Left hindlimb (tissue), 1 donor: ENCODE data around the gene UBE2QL1.

Experiments
- DNase-seq: peaks from one replicate; pipeline ENCODE4 v3.0.0-alpha.2; 2018

The UBE2QL1 gene

DNA sequence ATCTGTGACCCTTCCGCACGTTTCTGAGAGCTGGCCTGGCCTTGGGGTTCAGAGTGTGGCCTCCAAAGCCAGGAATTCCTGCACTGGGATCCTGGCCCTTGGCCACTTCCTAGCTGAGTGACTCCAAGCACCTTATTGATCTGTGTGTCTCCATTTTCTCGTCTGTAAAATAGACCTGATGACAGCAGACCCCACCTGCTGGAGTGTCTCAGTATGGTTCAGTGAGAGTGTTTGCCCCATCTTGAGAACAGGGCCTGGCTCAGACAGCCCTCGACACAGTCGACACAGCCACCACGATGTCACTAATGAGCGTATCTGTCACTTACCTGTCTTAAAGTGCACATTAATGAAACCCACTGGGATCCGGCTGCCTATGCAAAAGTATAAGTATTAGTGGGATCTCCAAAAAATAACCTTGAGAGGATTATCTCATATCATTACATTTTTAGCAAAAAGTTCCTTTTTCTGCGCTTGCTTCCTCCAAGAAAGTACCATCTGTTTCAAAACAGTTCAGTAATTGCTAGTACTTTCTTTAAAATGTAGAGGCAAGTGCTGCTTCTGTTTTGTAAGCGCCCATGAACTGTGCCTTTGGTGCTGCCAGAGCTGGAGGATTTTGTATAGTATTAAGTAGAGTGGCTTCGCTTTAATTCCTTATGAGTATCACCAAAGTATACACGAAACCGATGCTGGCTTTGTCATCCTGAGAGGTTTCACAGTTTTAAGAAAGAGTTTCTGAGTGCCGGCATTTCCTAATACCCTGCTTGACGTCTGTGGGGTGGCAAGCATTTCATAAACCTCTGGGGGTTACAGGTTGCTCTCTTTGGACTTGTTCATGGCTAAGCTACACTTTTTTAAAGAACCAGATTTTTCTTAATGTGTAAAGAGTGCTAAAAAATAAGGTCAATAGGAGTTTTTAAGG lies 31.7 kb downstream of the UBE2QL1 start:
- DNase-seq, result no peak

- no peak for DNase-seq
These were observed 34.1 kb downstream of the UBE2QL1 start for GRCh38 chr5:6482735-6483134.

- no peak for DNase-seq
These were observed 35.3 kb downstream of the UBE2QL1 start for GRCh38 chr5:6483880-6484382.

DNA sequence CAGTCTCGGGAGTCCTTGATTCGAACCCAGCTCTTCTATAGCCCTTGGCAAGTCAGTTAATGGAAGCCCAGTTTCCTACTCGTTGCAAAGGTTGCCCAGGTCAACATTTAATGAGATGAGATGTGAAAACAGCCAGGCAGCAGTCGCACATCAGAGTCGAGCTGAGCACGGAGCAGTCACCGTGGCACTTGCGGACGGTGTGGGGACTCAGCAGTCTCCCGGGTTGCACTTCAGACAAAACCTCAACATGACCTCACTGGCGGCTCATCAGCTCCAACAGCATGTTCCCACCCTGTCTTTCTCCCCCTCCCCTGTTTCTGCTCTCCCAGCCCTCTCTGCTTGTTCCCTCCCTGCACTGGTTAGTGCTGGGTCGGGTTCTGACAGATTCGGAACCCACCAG lies 35.8 kb downstream of the UBE2QL1 start:
- DNase-seq, result no peak

DNA sequence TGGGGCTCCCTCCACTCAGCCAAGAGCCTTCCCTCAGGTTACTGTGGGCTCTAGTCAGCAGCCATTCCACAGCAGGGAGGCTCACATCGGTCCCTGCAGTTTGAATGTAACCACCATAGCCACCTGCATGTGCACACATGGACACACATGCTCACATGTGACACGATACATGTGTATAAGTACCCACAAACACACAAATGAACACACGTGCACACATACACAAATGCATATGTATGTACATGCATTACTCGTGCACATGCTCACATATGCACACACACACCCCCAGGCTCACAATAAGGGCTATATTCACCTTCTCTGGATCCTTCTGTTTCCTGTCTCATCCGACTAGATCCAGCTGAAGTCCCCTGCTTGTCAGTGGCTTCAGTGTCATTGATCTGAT lies 36.2 kb downstream of the UBE2QL1 start:
- DNase-seq, result no peak

DNA sequence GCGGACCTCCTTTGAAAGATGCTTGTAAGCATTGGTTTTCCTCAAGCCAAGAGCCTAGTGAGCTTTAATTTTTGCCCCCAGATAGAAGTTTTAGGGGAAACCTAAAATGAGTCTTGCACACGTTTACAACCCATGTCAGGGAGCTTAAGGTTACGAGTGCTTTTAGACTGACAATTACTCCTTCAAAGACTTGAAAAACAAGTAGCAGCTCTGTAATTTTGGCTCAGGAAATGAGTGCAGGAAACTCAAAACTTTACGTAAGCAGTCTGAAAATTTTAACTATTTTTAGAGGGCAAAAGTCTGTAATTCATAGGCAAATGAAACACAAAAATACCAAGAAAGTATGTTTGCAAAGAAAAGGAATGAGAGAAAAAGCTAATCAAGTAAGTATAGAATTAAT lies 36.8 kb downstream of the UBE2QL1 start:
- DNase-seq, result no peak

DNA sequence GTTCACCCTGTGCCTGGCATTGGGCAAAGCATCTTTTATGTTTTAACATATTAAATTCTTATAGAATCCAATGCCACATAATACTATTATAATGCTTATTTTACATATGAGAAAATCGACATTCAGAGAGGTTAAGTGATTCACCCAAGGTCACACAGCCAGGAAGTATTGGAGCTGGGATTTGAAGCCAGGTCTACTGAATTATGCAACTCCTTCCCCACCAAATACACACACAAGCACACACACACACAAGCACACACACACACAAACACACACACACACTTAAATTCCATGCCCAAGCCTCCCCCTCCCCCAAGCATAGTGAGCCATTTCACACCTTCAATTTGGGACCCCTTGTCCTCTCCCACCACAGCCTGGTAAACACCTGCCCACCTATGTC lies 37.4 kb downstream of the UBE2QL1 start:
- DNase-seq, result no peak

DNA sequence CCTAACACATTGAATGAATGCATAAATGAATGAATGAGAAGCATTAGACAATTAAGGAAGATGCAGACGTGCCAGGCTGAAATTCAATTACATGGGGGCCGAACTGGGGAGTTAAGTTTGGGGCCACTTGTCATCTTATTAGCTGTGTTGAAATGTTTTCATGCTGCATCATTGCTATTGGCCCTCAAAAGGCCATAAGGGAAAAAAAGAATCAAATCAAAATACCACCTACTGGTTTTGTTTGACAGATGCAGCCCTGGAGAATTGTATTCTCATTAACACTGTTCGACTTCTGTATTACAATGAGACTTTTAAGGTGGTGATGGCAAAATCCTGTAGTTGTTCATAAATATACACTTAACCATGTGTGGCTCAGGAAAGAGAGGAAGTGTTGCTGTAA lies 38.4 kb downstream of the UBE2QL1 start:
- no peak for DNase-seq

DNA sequence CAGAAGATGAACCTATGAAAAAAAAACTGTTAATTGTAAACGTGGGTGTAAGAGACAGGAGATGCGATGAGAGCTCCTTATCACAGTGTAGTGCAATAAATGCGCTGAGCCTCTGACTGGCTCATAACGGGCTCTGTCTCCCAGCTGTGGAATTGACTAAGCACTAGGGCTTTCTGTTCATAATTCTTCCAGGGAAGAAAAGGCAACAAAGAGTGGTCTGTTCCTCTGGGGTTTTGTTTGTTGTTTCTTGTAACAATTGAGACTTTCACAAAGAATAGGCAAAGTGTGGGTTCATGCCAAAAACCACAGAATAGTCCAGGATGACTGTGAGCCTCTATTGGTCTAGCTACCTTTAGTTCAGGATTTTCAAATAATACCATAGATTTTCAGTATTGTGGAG lies 39.4 kb downstream of the UBE2QL1 start:
- no peak for DNase-seq

- no peak for DNase-seq
These were observed 41.1 kb downstream of the UBE2QL1 start for GRCh38 chr5:6489643-6490185.

DNA sequence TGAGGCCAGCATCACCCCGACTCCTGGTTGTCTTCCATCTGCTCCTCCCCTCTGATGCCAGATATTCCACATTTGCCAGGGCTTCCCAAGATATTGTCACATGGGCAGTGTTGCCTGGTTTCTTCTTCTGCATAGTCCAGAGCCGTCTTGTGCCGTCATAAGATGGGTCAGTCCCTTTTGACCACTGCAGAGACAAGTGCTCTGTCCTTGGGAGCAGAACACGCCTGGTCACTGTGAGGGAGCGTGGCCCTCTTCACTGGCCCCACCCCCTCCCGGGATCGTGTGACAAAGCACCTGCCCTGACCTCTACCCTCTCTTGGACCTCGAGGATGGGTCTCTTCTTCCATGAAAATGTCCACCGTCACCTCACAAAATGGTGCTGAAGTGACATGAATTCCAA lies 41.6 kb downstream of the UBE2QL1 start:
- no peak for DNase-seq

DNA sequence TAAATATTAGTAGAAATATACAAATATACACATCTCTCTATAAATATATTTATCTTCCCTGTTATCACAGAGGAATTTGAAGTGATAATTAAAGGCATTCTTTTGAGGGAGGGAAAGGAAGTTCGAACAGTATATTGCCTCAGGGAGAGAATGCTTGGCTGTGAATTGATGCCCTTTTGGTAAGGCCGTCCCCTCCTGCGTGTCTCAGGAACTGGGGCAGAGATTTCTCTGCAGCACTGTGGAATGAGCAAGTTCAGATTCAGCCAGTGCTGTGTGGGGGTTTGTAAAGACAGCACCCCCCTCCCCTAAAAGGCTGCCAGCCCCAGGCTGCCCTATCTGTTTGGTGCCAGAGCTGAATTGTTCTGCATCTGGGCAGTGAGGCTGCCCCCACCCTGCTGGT lies 42.0 kb downstream of the UBE2QL1 start:
- DNase-seq, result no peak

GRCh38 chr5:6491196-6491918 lies 42.7 kb downstream of the UBE2QL1 start:
- DNase-seq, result no peak

DNA sequence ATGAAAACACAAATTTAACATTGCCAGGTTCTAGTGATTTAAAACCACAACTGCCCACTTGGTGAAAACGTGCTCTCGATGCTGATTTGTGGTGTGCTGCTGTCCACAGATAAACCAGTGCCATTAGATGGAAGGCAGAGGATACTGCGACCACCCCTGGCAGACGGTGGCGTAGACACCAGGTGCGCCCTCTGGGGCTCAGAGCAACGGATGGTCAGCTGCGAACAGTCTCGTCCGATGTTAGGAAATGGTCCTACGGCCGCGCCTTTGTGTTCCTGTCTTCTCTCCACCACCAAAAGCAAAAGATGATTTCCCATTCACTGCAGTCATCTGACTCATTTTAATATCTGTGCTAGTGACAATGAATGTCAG lies 43.2 kb downstream of the UBE2QL1 start:
- DNase-seq, result no peak

DNA sequence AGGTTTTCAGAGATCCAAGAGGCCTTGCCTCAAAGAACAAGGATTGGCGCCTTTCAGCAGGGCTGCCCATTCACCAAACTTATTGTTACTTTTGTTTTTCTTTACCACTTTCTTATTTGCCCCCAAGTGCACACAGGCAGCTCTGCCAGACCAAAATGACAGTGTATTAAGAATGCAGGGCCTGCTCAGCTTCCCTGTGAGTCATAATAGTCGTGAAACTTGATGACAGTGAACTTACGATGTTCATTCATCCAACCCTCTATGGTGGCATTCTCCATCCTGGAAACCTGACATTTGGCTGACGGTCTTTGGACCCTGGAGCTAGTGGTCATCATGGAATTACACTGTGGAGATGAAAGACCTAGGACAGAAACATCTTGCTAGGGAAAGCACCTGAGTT lies 44.3 kb downstream of the UBE2QL1 start:
- DNase-seq, result no peak

DNA sequence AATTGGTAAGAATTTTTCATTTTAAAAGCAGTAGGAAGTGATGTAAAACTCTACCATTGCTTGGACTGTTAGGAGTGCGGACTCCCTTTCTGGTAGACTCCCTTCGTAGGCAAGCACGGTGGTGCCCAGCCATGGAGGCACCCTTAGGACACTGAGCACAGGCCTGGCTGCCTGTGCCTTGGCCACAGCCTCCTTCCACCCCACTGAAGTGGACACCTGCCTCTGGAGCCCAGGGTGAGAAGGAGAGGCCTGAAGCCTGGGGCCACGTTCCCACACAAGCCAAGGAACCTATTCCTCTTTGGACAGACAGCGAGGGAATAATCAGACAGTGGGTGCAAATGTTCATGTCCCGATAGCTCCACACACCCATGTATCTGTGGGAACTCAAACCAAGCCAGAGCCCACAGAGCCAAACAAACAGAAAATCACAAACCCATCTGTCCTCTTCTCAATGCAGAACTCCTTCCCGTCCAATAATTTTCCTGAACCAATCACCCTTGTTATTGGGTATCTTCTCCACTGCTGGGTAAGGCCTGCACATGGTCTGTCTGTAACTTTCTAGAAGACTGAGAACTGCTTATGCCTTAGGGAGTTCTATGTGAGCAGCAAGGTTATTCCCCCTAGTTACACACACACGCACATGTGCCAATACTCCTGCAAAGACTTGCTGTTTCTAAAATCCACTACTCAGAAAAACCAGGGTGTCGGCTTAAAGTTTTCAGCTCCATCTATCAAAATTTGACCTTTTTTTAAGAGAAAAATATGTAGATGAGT lies 45.2 kb downstream of the UBE2QL1 start:
- no peak for DNase-seq

- no peak for DNase-seq
These were observed 46.3 kb downstream of the UBE2QL1 start for GRCh38 chr5:6494939-6495338.

DNA sequence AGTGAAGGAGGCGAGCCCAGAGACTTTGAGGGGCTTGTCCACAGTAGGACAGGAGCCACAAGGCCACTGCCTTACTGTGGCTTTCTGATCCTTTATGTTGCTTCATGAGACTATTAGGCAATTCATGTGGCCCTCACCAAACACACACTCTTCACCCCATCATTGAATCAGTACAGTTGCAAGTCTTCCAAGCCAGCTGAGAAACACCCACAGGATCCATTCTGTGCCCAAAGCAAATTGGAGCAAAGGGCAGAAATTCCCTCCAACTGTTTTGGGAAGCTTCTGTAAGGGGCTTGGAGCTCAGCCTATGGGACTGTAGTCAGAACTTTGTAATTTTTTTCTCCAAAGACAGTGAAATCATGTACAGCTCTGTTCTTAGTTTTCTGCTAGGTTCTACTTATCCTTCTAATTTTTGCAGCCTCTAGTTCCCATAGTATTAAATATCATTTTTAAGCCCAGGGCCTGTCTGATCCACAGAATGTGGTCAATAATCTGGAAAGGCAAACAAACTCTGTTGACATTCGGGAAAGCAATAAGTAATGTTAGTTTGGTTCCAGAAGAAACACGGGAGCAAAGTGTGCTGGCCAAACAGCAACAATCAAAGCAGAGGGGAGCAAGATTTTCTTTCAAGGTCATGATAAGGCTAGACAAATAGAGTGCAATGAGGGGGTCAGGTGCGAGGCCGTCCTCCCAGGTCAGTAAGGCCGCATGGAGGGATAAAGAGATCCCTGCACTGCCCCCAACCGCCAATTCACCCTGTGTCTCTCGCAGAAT lies 47.0 kb downstream of the UBE2QL1 start:
- DNase-seq, result no peak

- no peak for DNase-seq
These were observed 47.5 kb downstream of the UBE2QL1 start for GRCh38 chr5:6496207-6496584.

GRCh38 chr5:6496636-6497035 lies 48.0 kb downstream of the UBE2QL1 start:
- no peak for DNase-seq

- no peak for DNase-seq
These were observed 48.6 kb downstream of the UBE2QL1 start for GRCh38 chr5:6497262-6497661.

- no peak for DNase-seq
These were observed 50.3 kb downstream of the UBE2QL1 start for GRCh38 chr5:6498968-6499367.
